GM23338 (cell line): ENCODE measurements around the gene NR3C1. TPM values are rescaled to one million over a fixed set of nuclear protein-coding genes. Genes with fewer than 3 reads are reported as not detected.
A peak's percentile ranks its signal among the peaks of the same experiment; 100 is the strongest.

Experiments
- ATAC-seq: fragments of 200-7000 bp; cut with Tn5 transposase; 3 replicates; pipeline ENCODE4 v1.9.1; 2020
- DNase-seq: peaks from one replicate; pipeline ENCODE4 v3.0.0-alpha.2; 2015; ENCODE audit warnings: low spot score
- H2AFZ ChIP-seq: fragments of 200-600 bp; sonication (generic); 2 replicates; pipeline ENCODE4 v1.8.0; 2016; ENCODE audit warnings: antibody characterized with exemption, mild to moderate bottlenecking, moderate library complexity
- H3F3A ChIP-seq: fragments of 200-600 bp; sonication (generic); replicated peaks from 2 replicates; pipeline ENCODE4 v1.8.0; 2017; ENCODE audit warnings: antibody characterized with exemption, mixed run types, low read depth
- H3K27ac ChIP-seq: fragments of 200-600 bp; sonication (generic); 2 replicates; pipeline ENCODE4 v1.6.1; 2016; ENCODE audit warnings: low read depth
- H3K27me3 ChIP-seq: fragments of 200-600 bp; sonication (generic); 2 replicates; pipeline ENCODE4 v1.8.0; 2016; ENCODE audit warnings: mild to moderate bottlenecking, mixed run types, moderate library complexity; ENCODE audit not compliant: insufficient read depth
- H3K36me3 ChIP-seq: fragments of 200-600 bp; sonication (generic); 2 replicates; pipeline ENCODE4 v1.8.0; 2016; ENCODE audit warnings: mild to moderate bottlenecking; ENCODE audit not compliant: insufficient read depth
- H3K4me1 ChIP-seq: fragments of 200-600 bp; sonication (generic); 2 replicates; pipeline ENCODE4 v1.8.0; 2016; ENCODE audit warnings: mild to moderate bottlenecking, moderate library complexity; ENCODE audit not compliant: insufficient read depth
- H3K4me2 ChIP-seq: fragments of 200-600 bp; sonication (generic); 2 replicates; pipeline ENCODE4 v1.7.1; 2017; ENCODE audit warnings: mixed run types
- H3K4me3 ChIP-seq: fragments of 200-600 bp; sonication (generic); 2 replicates; pipeline ENCODE4 v1.6.1; 2016; ENCODE audit warnings: mixed run types
- H3K79me2 ChIP-seq: fragments of 200-600 bp; sonication (generic); replicated peaks from 2 replicates; pipeline ENCODE4 v1.8.0; 2017; ENCODE audit warnings: mild to moderate bottlenecking; ENCODE audit not compliant: insufficient read depth
- H3K9me2 ChIP-seq: fragments of 200-600 bp; sonication (generic); 2 replicates; pipeline ENCODE4 v1.8.0; 2017; ENCODE audit not compliant: insufficient read depth
- H4K20me1 ChIP-seq: fragments of 200-600 bp; sonication (generic); replicated peaks from 2 replicates; pipeline ENCODE4 v1.8.0; 2017; ENCODE audit warnings: mild to moderate bottlenecking; ENCODE audit not compliant: insufficient read depth
- H3K27ac Mint-ChIP-seq: 2 replicates; pipeline ENCODE4 v1.8.0; 2020; ENCODE audit warnings: inconsistent platforms, mild to moderate bottlenecking, moderate library complexity, mixed read lengths
- H3K27me3 Mint-ChIP-seq: 3 replicates; pipeline ENCODE4 v1.8.0; 2022; ENCODE audit warnings: low read depth, mild to moderate bottlenecking, moderate library complexity, mixed read lengths, inconsistent platforms; ENCODE audit not compliant: insufficient read depth, poor library complexity
- H3K36me3 Mint-ChIP-seq: 3 replicates; pipeline ENCODE4 v1.8.0; 2021; ENCODE audit warnings: low read depth, mild to moderate bottlenecking, inconsistent platforms, moderate library complexity, mixed read lengths
- H3K4me1 Mint-ChIP-seq: 3 replicates; pipeline ENCODE4 v1.8.0; 2020; ENCODE audit warnings: mild to moderate bottlenecking, inconsistent platforms, mixed read lengths
- H3K4me3 Mint-ChIP-seq: 3 replicates; pipeline ENCODE4 v1.8.0; 2021; ENCODE audit warnings: moderate library complexity, mild to moderate bottlenecking, inconsistent platforms, mixed read lengths
- H3K9me3 Mint-ChIP-seq: 3 replicates; pipeline ENCODE4 v1.8.0; 2020; ENCODE audit warnings: moderate library complexity, mild to moderate bottlenecking, inconsistent platforms, mixed read lengths
- CREB1 ChIP-seq: fragments of 250-450 bp; sonication (Bioruptor Pico); IDR thresholded peaks from 2 replicates; pipeline ENCODE4 v1.5.0; 2020; ENCODE audit warnings: low read depth, mild to moderate bottlenecking, moderate library complexity
- EZH2 ChIP-seq: fragments of 200-600 bp; sonication (generic); IDR thresholded peaks from one replicate; pipeline ENCODE4 v1.8.0; 2017; ENCODE audit warnings: antibody characterized with exemption, mild to moderate bottlenecking, low read depth; ENCODE audit not compliant: unreplicated experiment
- JUNB ChIP-seq: IDR thresholded peaks from one replicate; pipeline ENCODE4 v1.6.1; 2016; ENCODE audit warnings: antibody characterized with exemption; ENCODE audit not compliant: unreplicated experiment
- NANOG ChIP-seq: IDR thresholded peaks from 2 replicates; pipeline ENCODE4 v1.6.1; 2016; ENCODE audit warnings: antibody characterized with exemption, borderline replicate concordance
- ZNF114 ChIP-seq: fragments of 250-450 bp; sonication (Bioruptor Pico); IDR thresholded peaks from 2 replicates; pipeline ENCODE4 v1.5.0; 2020; ENCODE audit warnings: mild to moderate bottlenecking, moderate library complexity
- ZNF331 ChIP-seq: fragments of 250-450 bp; sonication (Bioruptor Pico); IDR thresholded peaks from 2 replicates; pipeline ENCODE4 v1.5.0; 2020; ENCODE audit warnings: low read depth, mild to moderate bottlenecking, moderate library complexity
- polyA plus RNA-seq: library from polyadenylated mRNA; unstranded; fragments of >200 nt; fragmentation: Nextera tagmentation; extraction: Ambion mirVana; gene quantifications from 2 replicates; pipeline ENCODE4 v1.2.1, GENCODE V29; 2016
- total RNA-seq: library from RNA; depleted of rRNA; stranded (reverse); fragments of >200 nt; shearing (Covaris generic); gene quantifications from 2 replicates; pipeline ENCODE4 v1.2.3, GENCODE V29; 2014
- TF ChIP-seq, protein P1 (sequence below), 2 experiments: fragments of 200-600 bp in 1 of 2; sonication (generic) in 1 of 2; conservative IDR thresholded peaks; 2 replicates each; pipeline versions ENCODE4 v1.5.1 to v1.6.1; 2016 to 2017; ENCODE audit warnings: antibody characterized with exemption in 2 of 2, low read depth in 2 of 2, mild to moderate bottlenecking in 2 of 2, moderate library complexity in 1 of 2
- TF ChIP-seq, protein P2 (sequence below): IDR thresholded peaks from 2 replicates; pipeline ENCODE4 v1.6.1; 2016; ENCODE audit warnings: antibody characterized with exemption
- TF ChIP-seq, protein P3 (sequence below): IDR thresholded peaks from one replicate; pipeline ENCODE4 v1.6.1; 2018; ENCODE audit warnings: antibody characterized with exemption; ENCODE audit not compliant: unreplicated experiment

Gene NR3C1
- total and polyA plus RNA-seq, 2 experiments from 2014 or later: 1.2 to 4.6 TPM

DNA sequence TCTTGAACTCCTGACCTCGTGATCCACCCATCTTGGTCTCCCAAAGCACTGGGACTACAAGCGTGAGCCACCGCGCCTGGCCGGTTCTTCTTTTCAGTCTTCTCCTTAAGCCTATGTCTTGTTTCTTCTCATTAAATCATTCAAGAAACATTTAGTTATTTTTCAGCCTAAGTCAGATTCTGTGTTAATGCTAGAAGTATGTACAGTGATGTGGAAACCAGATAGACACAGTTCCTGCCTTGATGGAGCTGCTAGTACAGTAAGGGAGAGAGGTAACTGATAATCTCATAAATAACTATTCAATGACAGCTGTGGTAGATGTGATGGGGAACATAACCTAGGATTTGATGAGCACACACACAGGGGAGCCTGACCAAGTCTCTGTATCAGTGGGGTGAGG lies 46.3 kb upstream of the NR3C1 start (continued):
- TF ChIP-seq, protein P1, sequence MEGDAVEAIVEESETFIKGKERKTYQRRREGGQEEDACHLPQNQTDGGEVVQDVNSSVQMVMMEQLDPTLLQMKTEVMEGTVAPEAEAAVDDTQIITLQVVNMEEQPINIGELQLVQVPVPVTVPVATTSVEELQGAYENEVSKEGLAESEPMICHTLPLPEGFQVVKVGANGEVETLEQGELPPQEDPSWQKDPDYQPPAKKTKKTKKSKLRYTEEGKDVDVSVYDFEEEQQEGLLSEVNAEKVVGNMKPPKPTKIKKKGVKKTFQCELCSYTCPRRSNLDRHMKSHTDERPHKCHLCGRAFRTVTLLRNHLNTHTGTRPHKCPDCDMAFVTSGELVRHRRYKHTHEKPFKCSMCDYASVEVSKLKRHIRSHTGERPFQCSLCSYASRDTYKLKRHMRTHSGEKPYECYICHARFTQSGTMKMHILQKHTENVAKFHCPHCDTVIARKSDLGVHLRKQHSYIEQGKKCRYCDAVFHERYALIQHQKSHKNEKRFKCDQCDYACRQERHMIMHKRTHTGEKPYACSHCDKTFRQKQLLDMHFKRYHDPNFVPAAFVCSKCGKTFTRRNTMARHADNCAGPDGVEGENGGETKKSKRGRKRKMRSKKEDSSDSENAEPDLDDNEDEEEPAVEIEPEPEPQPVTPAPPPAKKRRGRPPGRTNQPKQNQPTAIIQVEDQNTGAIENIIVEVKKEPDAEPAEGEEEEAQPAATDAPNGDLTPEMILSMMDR (conservative IDR thresholded peaks at IDR 0.05; ENCODE audit: low read depth in 2 of 2): no peak
- TF ChIP-seq ZNF114 (CRISPR knock-in tag) (no peak), ZNF331 (no peak), NANOG (no peak), JUNB (no peak), EZH2 (no peak)
- TF ChIP-seq, protein P2, sequence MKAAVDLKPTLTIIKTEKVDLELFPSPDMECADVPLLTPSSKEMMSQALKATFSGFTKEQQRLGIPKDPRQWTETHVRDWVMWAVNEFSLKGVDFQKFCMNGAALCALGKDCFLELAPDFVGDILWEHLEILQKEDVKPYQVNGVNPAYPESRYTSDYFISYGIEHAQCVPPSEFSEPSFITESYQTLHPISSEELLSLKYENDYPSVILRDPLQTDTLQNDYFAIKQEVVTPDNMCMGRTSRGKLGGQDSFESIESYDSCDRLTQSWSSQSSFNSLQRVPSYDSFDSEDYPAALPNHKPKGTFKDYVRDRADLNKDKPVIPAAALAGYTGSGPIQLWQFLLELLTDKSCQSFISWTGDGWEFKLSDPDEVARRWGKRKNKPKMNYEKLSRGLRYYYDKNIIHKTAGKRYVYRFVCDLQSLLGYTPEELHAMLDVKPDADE: no peak
- TF ChIP-seq, protein P3, sequence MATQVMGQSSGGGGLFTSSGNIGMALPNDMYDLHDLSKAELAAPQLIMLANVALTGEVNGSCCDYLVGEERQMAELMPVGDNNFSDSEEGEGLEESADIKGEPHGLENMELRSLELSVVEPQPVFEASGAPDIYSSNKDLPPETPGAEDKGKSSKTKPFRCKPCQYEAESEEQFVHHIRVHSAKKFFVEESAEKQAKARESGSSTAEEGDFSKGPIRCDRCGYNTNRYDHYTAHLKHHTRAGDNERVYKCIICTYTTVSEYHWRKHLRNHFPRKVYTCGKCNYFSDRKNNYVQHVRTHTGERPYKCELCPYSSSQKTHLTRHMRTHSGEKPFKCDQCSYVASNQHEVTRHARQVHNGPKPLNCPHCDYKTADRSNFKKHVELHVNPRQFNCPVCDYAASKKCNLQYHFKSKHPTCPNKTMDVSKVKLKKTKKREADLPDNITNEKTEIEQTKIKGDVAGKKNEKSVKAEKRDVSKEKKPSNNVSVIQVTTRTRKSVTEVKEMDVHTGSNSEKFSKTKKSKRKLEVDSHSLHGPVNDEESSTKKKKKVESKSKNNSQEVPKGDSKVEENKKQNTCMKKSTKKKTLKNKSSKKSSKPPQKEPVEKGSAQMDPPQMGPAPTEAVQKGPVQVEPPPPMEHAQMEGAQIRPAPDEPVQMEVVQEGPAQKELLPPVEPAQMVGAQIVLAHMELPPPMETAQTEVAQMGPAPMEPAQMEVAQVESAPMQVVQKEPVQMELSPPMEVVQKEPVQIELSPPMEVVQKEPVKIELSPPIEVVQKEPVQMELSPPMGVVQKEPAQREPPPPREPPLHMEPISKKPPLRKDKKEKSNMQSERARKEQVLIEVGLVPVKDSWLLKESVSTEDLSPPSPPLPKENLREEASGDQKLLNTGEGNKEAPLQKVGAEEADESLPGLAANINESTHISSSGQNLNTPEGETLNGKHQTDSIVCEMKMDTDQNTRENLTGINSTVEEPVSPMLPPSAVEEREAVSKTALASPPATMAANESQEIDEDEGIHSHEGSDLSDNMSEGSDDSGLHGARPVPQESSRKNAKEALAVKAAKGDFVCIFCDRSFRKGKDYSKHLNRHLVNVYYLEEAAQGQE: no peak

DNA sequence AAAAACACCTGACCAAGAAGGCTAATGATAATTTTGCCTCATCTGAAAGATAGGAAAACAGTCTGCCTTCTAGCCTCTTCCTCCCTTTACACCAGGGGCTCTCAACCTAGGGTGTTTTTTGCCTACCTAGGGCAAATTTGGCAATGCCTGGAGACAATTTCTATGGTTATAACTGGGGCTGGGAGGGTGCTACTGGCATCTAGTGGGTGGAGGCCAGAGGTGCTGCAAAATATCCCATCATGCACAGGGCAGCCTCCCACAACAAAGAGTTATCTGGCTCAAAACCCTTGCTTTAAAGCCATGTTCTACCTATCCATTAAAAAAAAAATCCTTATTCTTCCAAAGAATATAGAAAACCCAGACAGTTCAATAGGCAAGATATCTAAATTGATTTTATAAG lies 45.0 kb upstream of the NR3C1 start:
- Histone ChIP-seq H3K4me2 (no peak overlapping the region), H2AFZ (no peak overlapping the region), H3K79me2 (no peaks in the 10 kb centered on the region), H3K4me1 (0 out of 2 replicates have a peak, but pooled peaks cover 5% of the 10 kb centered on the region), H3K27ac (no peak overlapping the region), H3K9me2 (peaks cover 5% of the 10 kb centered on the region; the same call in 1 of the 2 replicates), H3K4me3 (no peak overlapping the region), H3F3A (no peaks in the 10 kb centered on the region), H3K27me3 (no peaks in the 10 kb centered on the region), H4K20me1 (no peaks in the 10 kb centered on the region), H3K36me3 (no peaks in the 10 kb centered on the region)
- H3K27ac Mint-ChIP-seq: no peak overlapping the region
- DNase-seq (no peak), ATAC-seq (no peak)
- H3K4me3 Mint-ChIP-seq: no peak overlapping the region
- H3K27me3 Mint-ChIP-seq: no peaks in the 10 kb centered on the region
- TF ChIP-seq, protein P1 (conservative IDR thresholded peaks at IDR 0.05; ENCODE audit: low read depth in 2 of 2): peak; percentile 26 to 35; a peak in 3 of 4 replicates
- no peak for TF ChIP-seq CREB1
- TF ChIP-seq EZH2: no peak
- H3K9me3 Mint-ChIP-seq: no peaks in the 10 kb centered on the region
- no peaks in the 10 kb centered on the region for H3K36me3 Mint-ChIP-seq
- H3K4me1 Mint-ChIP-seq: peaks cover 9% of the 10 kb centered on the region
